ENCODE data around the gene TMEM131. TPM values are rescaled to one million over a fixed set of nuclear protein-coding genes. Genes with fewer than 3 reads are reported as not detected.
"Not testable (repeated sequence)": the region's sequence is repeated elsewhere in the genome, so short reads cannot be mapped to it uniquely, and the experiment has no call there.

The TMEM131 gene
- total and polyA plus RNA-seq, 4 donors = 25.3 to 39.4 (median 38.1) TPM

GRCh38 chr2:98025481-98026037 is 29.8 kb upstream of the TMEM131 start:
- no peak for DNase-seq (ENCODE audit: low read depth in 4 of 6, low spot score in 6 of 6)
- Histone ChIP-seq H3K36me3 (ENCODE audit: control insufficient read depth, insufficient read depth, low read length) (no peaks in the 10 kb centered on the region), H3K4me1 (ENCODE audit: control insufficient read depth, insufficient read depth, low read length) (peaks cover 8% of the 10 kb centered on the region), H3K4me3 (ENCODE audit: low read depth, low read length) (no peak overlapping the region), H3K9me3 (ENCODE audit: control insufficient read depth, insufficient read depth, low read length) (no peaks in the 10 kb centered on the region), H3K27me3 (ENCODE audit: control insufficient read depth, insufficient read depth, low read length) (no peaks in the 10 kb centered on the region), H3K27ac (ENCODE audit: low read depth, low read length) (no peak overlapping the region)

DNA sequence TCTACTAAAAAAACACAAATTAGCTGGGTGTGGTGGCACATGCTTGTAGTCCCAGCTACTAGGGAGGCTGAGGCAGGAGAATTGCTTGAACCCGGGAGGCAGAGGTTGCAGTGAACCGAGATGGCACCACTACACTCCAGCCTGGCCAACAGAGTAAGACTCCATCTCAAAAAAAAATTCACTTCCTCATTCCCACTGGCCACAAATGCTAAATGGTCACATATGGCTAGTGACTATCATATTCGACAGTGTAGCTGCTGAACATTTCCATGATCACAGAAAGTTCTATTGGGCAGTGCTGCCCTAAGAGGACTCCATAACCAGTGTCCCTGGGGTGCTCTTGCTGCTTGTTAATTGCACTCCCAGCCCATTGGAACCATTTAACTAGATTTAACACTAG is 26.3 kb upstream of the TMEM131 start:
- not testable (repeated sequence) for H3K9me3 ChIP-seq (ENCODE audit: control insufficient read depth, insufficient read depth, low read length); H3K27me3 ChIP-seq (ENCODE audit: control insufficient read depth, insufficient read depth, low read length); H3K27ac ChIP-seq (ENCODE audit: low read depth, low read length); H3K36me3 ChIP-seq (ENCODE audit: control insufficient read depth, insufficient read depth, low read length); H3K4me3 ChIP-seq (ENCODE audit: low read depth, low read length); H3K4me1 ChIP-seq (ENCODE audit: control insufficient read depth, insufficient read depth, low read length); DNase-seq (ENCODE audit: low read depth in 4 of 6, low spot score in 6 of 6)
- 94% methylated on average over 3 of the region's 3 CpGs for WGBS (ENCODE audit: insufficient coverage)

- DNase-seq (ENCODE audit: low read depth in 4 of 6, low spot score in 6 of 6) = peak in 4 of 6 donors; percentile 33 to 88 (median 59)
- Histone ChIP-seq H3K27me3 (ENCODE audit: control insufficient read depth, insufficient read depth, low read length) (no peaks in the 10 kb centered on the region), H3K4me1 (ENCODE audit: control insufficient read depth, insufficient read depth, low read length) (peaks cover 8% of the 10 kb centered on the region), H3K36me3 (ENCODE audit: control insufficient read depth, insufficient read depth, low read length) (no peaks in the 10 kb centered on the region), H3K27ac (ENCODE audit: low read depth, low read length) (no peak overlapping the region), H3K4me3 (ENCODE audit: low read depth, low read length) (no peak overlapping the region), H3K9me3 (ENCODE audit: control insufficient read depth, insufficient read depth, low read length) (no peaks in the 10 kb centered on the region)
- WGBS (ENCODE audit: insufficient coverage) = 71% methylated on average over 8 of the region's 11 CpGs
Observed at GRCh38 chr2:98020992-98021713, 25.4 kb upstream of the TMEM131 start.

- 93% methylated on average over 6 of the region's 6 CpGs for WGBS (ENCODE audit: insufficient coverage)
- no peaks in the 10 kb centered on the region for H3K9me3 ChIP-seq (ENCODE audit: control insufficient read depth, insufficient read depth, low read length)
- H3K36me3 ChIP-seq (ENCODE audit: control insufficient read depth, insufficient read depth, low read length) = no peaks in the 10 kb centered on the region
- H3K27ac ChIP-seq (ENCODE audit: low read depth, low read length) = no peak overlapping the region
- no peak overlapping the region for H3K4me3 ChIP-seq (ENCODE audit: low read depth, low read length)
- DNase-seq (ENCODE audit: low read depth in 4 of 6, low spot score in 6 of 6) = no peak
- peaks cover 8% of the 10 kb centered on the region for H3K4me1 ChIP-seq (ENCODE audit: control insufficient read depth, insufficient read depth, low read length)
- no peaks in the 10 kb centered on the region for H3K27me3 ChIP-seq (ENCODE audit: control insufficient read depth, insufficient read depth, low read length)
Observed at GRCh38 chr2:98020516-98020915, 24.8 kb upstream of the TMEM131 start.

DNA sequence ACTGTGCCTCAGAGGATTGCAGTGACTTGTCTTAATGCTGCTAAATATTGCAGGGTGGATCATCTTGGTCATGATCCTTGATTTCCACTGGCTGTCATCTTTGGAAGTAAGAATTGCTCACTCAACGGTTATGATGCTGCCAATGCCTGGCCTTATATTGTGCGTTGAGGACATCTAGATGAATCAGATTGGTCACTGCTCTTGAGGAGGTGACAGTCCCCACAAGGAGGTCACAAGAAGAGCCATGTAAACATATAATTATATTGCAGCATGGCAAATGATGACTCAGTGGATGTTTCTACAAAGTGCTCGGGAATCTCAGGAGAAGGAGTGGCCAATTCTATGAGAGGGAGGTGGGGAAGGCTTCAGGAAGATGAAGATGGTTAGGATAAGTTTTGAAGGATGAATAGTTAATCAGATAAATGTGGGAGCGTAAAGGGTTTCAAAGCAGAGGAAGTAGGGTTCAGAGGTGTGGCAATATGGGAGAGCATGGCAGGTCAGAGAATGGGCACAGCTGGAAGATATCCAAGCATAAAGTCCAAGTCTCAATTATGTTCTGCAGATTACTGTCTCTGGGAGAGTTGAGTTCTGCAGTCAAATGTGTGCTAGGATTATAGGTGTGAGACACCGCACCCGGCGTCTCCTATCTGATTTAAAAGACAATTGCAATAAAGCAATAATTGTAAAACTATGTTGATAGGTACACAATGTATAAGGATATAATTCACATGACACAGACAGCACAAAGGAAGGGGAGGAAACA is 21.3 kb upstream of the TMEM131 start:
- 96% methylated on average over 2 of the region's 7 CpGs for WGBS (ENCODE audit: insufficient coverage)
- Histone ChIP-seq H3K4me1 (ENCODE audit: control insufficient read depth, insufficient read depth, low read length) (peaks cover 8% of the 10 kb centered on the region), H3K9me3 (ENCODE audit: control insufficient read depth, insufficient read depth, low read length) (no peaks in the 10 kb centered on the region), H3K4me3 (ENCODE audit: low read depth, low read length) (no peak overlapping the region), H3K36me3 (ENCODE audit: control insufficient read depth, insufficient read depth, low read length) (no peaks in the 10 kb centered on the region), H3K27ac (ENCODE audit: low read depth, low read length) (no peak overlapping the region), H3K27me3 (ENCODE audit: control insufficient read depth, insufficient read depth, low read length) (no peaks in the 10 kb centered on the region)
- no peak for DNase-seq (ENCODE audit: low read depth in 4 of 6, low spot score in 6 of 6)

GRCh38 chr2:98015671-98016070 is 19.9 kb upstream of the TMEM131 start:
- no peaks in the 10 kb centered on the region for H3K9me3 ChIP-seq (ENCODE audit: control insufficient read depth, insufficient read depth, low read length)
- DNase-seq (ENCODE audit: low read depth in 4 of 6, low spot score in 6 of 6) = no peak
- WGBS (ENCODE audit: insufficient coverage) = no CpG with 5 or more reads among the region's 1 CpG
- H3K27ac ChIP-seq (ENCODE audit: low read depth, low read length) = no peak overlapping the region
- H3K36me3 ChIP-seq (ENCODE audit: control insufficient read depth, insufficient read depth, low read length) = no peaks in the 10 kb centered on the region
- H3K4me3 ChIP-seq (ENCODE audit: low read depth, low read length) = no peak overlapping the region
- H3K27me3 ChIP-seq (ENCODE audit: control insufficient read depth, insufficient read depth, low read length) = no peaks in the 10 kb centered on the region
- no peaks in the 10 kb centered on the region for H3K4me1 ChIP-seq (ENCODE audit: control insufficient read depth, insufficient read depth, low read length)

- DNase-seq (ENCODE audit: low read depth in 4 of 6, low spot score in 6 of 6) = no peak
- WGBS (ENCODE audit: insufficient coverage) = 80% methylated on average over 1 of the region's 2 CpGs
Observed at GRCh38 chr2:98014379-98014778, 18.6 kb upstream of the TMEM131 start.

DNA sequence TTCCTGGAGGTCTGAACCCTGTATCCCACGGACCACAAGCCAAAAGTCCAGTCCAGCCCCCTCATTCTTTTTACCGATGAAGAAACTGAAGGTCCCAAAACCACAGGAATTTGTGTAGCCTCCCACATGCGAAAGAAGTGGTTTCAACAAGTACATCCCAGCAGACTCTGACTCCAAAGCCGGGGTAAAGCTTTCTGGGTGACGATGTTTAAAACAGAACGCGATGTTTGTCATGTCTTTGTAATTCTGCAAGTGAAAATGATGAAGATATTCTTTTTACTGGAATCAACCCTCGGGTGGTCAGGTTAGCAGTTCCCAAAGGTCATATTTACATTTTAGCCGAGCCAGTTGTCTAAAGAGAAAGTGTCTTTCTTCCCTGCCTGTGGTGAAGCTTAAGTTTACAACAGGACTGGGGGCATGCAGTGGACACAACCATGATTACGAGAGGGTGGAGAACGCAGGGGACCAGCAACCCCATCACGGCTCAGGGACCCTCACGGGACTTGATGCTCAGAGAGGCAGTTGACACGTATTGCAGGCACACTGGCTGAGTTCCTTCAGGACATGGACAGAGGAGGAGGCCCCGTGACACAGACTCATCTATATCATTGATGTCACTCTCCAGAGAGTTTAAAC is 17.8 kb upstream of the TMEM131 start:
- Histone ChIP-seq H3K4me1 (ENCODE audit: control insufficient read depth, insufficient read depth, low read length) (no peaks in the 10 kb centered on the region), H3K27me3 (ENCODE audit: control insufficient read depth, insufficient read depth, low read length) (no peaks in the 10 kb centered on the region), H3K9me3 (ENCODE audit: control insufficient read depth, insufficient read depth, low read length) (no peaks in the 10 kb centered on the region), H3K27ac (ENCODE audit: low read depth, low read length) (no peak overlapping the region), H3K36me3 (ENCODE audit: control insufficient read depth, insufficient read depth, low read length) (no peaks in the 10 kb centered on the region), H3K4me3 (ENCODE audit: low read depth, low read length) (no peak overlapping the region)
- 89% methylated on average over 15 of the region's 15 CpGs for WGBS (ENCODE audit: insufficient coverage)
- DNase-seq (ENCODE audit: low read depth in 4 of 6, low spot score in 6 of 6) = no peak

More at GRCh38 chr2:98014379-98014778, 18.6 kb upstream of the TMEM131 start:
- Histone ChIP-seq H3K4me1 (ENCODE audit: control insufficient read depth, insufficient read depth, low read length) (no peaks in the 10 kb centered on the region), H3K9me3 (ENCODE audit: control insufficient read depth, insufficient read depth, low read length) (no peaks in the 10 kb centered on the region), H3K4me3 (ENCODE audit: low read depth, low read length) (no peak overlapping the region), H3K36me3 (ENCODE audit: control insufficient read depth, insufficient read depth, low read length) (no peaks in the 10 kb centered on the region), H3K27ac (ENCODE audit: low read depth, low read length) (no peak overlapping the region), H3K27me3 (ENCODE audit: control insufficient read depth, insufficient read depth, low read length) (no peaks in the 10 kb centered on the region)

DNA sequence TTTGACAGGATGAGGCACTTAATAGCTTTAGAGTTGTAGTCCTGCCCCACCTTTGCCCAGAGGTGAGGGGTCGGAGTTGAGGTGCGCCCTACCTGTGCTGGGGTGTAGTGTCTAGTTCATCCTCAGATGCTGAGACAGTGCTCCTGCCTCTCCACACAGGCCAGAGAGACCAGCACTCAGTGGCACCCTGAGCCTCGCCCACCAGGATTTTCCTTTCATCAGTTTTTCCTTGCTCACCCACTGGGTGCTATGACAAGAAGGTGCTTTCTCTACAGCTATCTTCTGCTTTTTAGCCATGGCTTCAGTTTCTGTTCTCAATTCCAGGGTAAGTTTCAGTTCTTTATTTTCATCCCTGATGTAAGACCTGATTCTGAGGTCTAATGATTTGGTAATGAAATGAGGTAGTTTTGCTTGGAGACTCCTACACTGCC is 16.8 kb upstream of the TMEM131 start:
- DNase-seq (ENCODE audit: low read depth in 4 of 6, low spot score in 6 of 6) = no peak
- Histone ChIP-seq H3K27me3 (ENCODE audit: control insufficient read depth, insufficient read depth, low read length) (no peaks in the 10 kb centered on the region), H3K4me3 (ENCODE audit: low read depth, low read length) (no peak overlapping the region), H3K36me3 (ENCODE audit: control insufficient read depth, insufficient read depth, low read length) (no peaks in the 10 kb centered on the region), H3K4me1 (ENCODE audit: control insufficient read depth, insufficient read depth, low read length) (no peaks in the 10 kb centered on the region), H3K27ac (ENCODE audit: low read depth, low read length) (no peak overlapping the region), H3K9me3 (ENCODE audit: control insufficient read depth, insufficient read depth, low read length) (no peaks in the 10 kb centered on the region)
- WGBS (ENCODE audit: insufficient coverage) = 90% methylated on average over 3 of the region's 3 CpGs

All from spinal cord (tissue), 10 donors.